CD14-positive monocyte (primary cell): ENCODE results near the gene MORC2. TPM values are rescaled to one million over a fixed set of nuclear protein-coding genes. Genes with fewer than 3 reads are reported as not detected.

ENCODE experiments used
- DNase-seq, 3 donors: peaks; one replicate each; pipeline ENCODE4 v3.0.0-alpha.2; 2011 to 2022
- H2AFZ ChIP-seq: 2 replicates; pipeline ENCODE4 v1.6.0; 2012; ENCODE audit warnings: mild to moderate bottlenecking, low read depth, low read length, inconsistent platforms; ENCODE audit not compliant: insufficient read depth, poor library complexity, severe bottlenecking
- H3K27ac ChIP-seq, 2 donors: 1 replicate in 1 of 2; 2 replicates in 1 of 2; pipeline ENCODE4 v1.5.1; 2012 to 2013; ENCODE audit warnings: low read length in 2 of 2, control low read depth in 1 of 2, inconsistent platforms in 1 of 2, low read depth in 1 of 2, mild to moderate bottlenecking in 1 of 2
- H3K27me3 ChIP-seq, 2 donors: one replicate each; pipeline versions ENCODE4 v1.6.0 to v1.6.1; 2011 to 2013; ENCODE audit warnings: low read length in 2 of 2; ENCODE audit not compliant: control insufficient read depth in 2 of 2, insufficient read depth in 2 of 2
- H3K36me3 ChIP-seq, 2 donors: replicated peaks in 1 of 2; 1 replicate in 1 of 2; 2 replicates in 1 of 2; pipeline versions ENCODE4 v1.5.1 to v1.6.1; 2012 to 2013; ENCODE audit warnings: low read length in 2 of 2, control low read depth in 1 of 2, inconsistent platforms in 1 of 2, mild to moderate bottlenecking in 1 of 2; ENCODE audit not compliant: insufficient read depth in 2 of 2, control insufficient read depth in 1 of 2
- H3K4me1 ChIP-seq, 2 donors: 1 replicate in 1 of 2; 2 replicates in 1 of 2; pipeline versions ENCODE4 v1.5.1 to v1.6.1; 2012 to 2013; ENCODE audit warnings: low read length in 2 of 2, control low read depth in 1 of 2, inconsistent platforms in 1 of 2, mild to moderate bottlenecking in 1 of 2, moderate library complexity in 1 of 2; ENCODE audit not compliant: insufficient read depth in 2 of 2, control insufficient read depth in 1 of 2
- H3K4me2 ChIP-seq: replicated peaks from 2 replicates; pipeline ENCODE3; 2012; ENCODE audit warnings: low read length, moderate library complexity, mild to moderate bottlenecking; ENCODE audit not compliant: poor library complexity, severe bottlenecking; ENCODE audit errors: extremely low read depth
- H3K4me3 ChIP-seq, 3 experiments: fragments of 200-600 bp in 1 of 3; sonication (generic) in 1 of 3; replicated peaks in 1 of 3; 1 replicate in 2 of 3; 2 replicates in 1 of 3; pipeline ENCODE4 v1.5.1; 2011 to 2013; ENCODE audit warnings: low read length in 3 of 3, mild to moderate bottlenecking in 3 of 3, control low read depth in 2 of 3, low read depth in 2 of 3, inconsistent platforms in 1 of 3, moderate library complexity in 1 of 3
- H3K79me2 ChIP-seq: 2 replicates; pipeline ENCODE4 v1.6.0; 2012; ENCODE audit warnings: mild to moderate bottlenecking, control low read depth, inconsistent platforms, low read length, moderate library complexity; ENCODE audit not compliant: insufficient read depth
- H3K9ac ChIP-seq: 2 replicates; pipeline ENCODE4 v1.6.0; 2017; ENCODE audit warnings: low read length, mild to moderate bottlenecking; ENCODE audit not compliant: insufficient read depth, poor library complexity, severe bottlenecking
- H3K9me3 ChIP-seq, 2 donors: replicated peaks in 1 of 2; 1 replicate in 1 of 2; 2 replicates in 1 of 2; pipeline versions ENCODE4 v1.5.1 to v1.6.1; 2012 to 2013; ENCODE audit warnings: low read length in 2 of 2, control low read depth in 1 of 2; ENCODE audit not compliant: control insufficient read depth in 1 of 2, insufficient read depth in 1 of 2
- H4K20me1 ChIP-seq: 2 replicates; pipeline ENCODE4 v1.6.0; 2012; ENCODE audit warnings: mild to moderate bottlenecking, low read length, control low read depth, moderate library complexity; ENCODE audit not compliant: insufficient read depth
- H3K27ac Mint-ChIP-seq, 7 donors: one replicate each; pipeline ENCODE4 v1.8.0; 2020; ENCODE audit warnings: mild to moderate bottlenecking in 7 of 7, mixed read lengths in 7 of 7, moderate library complexity in 6 of 7, inconsistent platforms in 2 of 7
- H3K27me3 Mint-ChIP-seq, 3 donors: one replicate each; pipeline ENCODE4 v1.8.0; 2021 to 2022; ENCODE audit warnings: low read depth in 3 of 3, mild to moderate bottlenecking in 3 of 3, mixed read lengths in 3 of 3, moderate library complexity in 3 of 3, inconsistent platforms in 1 of 3
- H3K36me3 Mint-ChIP-seq, 2 donors: one replicate each; pipeline ENCODE4 v1.8.0; 2020; ENCODE audit warnings: mixed read lengths in 2 of 2, inconsistent platforms in 1 of 2, mild to moderate bottlenecking in 1 of 2
- H3K4me1 Mint-ChIP-seq: one replicate; pipeline ENCODE4 v1.8.0; 2020; ENCODE audit warnings: mild to moderate bottlenecking, mixed read lengths
- H3K4me3 Mint-ChIP-seq, 2 donors: one replicate each; pipeline ENCODE4 v1.8.0; 2020; ENCODE audit warnings: mild to moderate bottlenecking in 2 of 2, mixed read lengths in 2 of 2, moderate library complexity in 1 of 2
- H3K9me3 Mint-ChIP-seq, 7 donors: one replicate each; pipeline ENCODE4 v1.8.0; 2020 to 2022; ENCODE audit warnings: mixed read lengths in 7 of 7, mild to moderate bottlenecking in 6 of 7, moderate library complexity in 6 of 7, inconsistent platforms in 2 of 7
- CTCF ChIP-seq: fragments of 200-600 bp; IDR thresholded peaks from one replicate; pipeline ENCODE4 v1.8.0; 2022; ENCODE audit warnings: antibody characterized with exemption, mild to moderate bottlenecking
- WGBS: methylation state at CpG from one replicate; pipeline ENCODE4 v1.1.5; 2013; ENCODE audit warnings: missing lambda C conversion rate; ENCODE audit not compliant: insufficient coverage; 5-methylcytosine and 5-hydroxymethylcytosine counted together
- intact Hi-C, 2 donors: fragments of 100-400 bp; cut with micrococcal nuclease; formaldehyde crosslinking; loops; one replicate each; pipeline versions ENCODE4 v1.15.0 to v1.15.1; 2023
- polyA plus RNA-seq, 3 donors: library from polyadenylated mRNA; depleted of rRNA in 1 of 3; unstranded in 2 of 3; stranded (reverse) in 1 of 3; fragments of 300-500 nt in 2 of 3; fragments of >200 nt in 1 of 3; fragmentation: Illumina TruSeq in 2 of 3; gene quantifications; 1 replicate in 2 of 3; 2 replicates in 1 of 3; pipeline ENCODE4 v1.2.3, GENCODE V29; 2012 to 2021

Gene MORC2
- polyA plus RNA-seq, 3 donors = 2.1 to 6.0 (median 2.4) TPM

- Histone ChIP-seq H4K20me1 (no peaks in the 10 kb centered on the region), H3K27me3 (no peaks in the 10 kb centered on the region), H3K9me3 (no peaks in the 10 kb centered on the region), H3K27ac (no peak overlapping the region), H3K4me3 (no peak overlapping the region), H2AFZ (no peak overlapping the region), H3K4me1 (no peaks in the 10 kb centered on the region), H3K36me3 (peaks cover 17 to 67% of the 10 kb centered on the region in 2 donors), H3K79me2 (no peaks in the 10 kb centered on the region), H3K4me2 (no peak overlapping the region), H3K9ac (no peak overlapping the region)
- intact Hi-C loops = no loop called here
- WGBS = 100% methylated on average over 1 of the region's 4 CpGs
- Mint-ChIP-seq H3K36me3 (peaks cover 34 to 50% of the 10 kb centered on the region in 2 donors), H3K4me1 (no peaks in the 10 kb centered on the region), H3K27me3 (no peaks in the 10 kb centered on the region), H3K9me3 (no peaks in the 10 kb centered on the region), H3K27ac (no peak overlapping the region), H3K4me3 (no peak overlapping the region)
- no peak for DNase-seq
- no peak for TF ChIP-seq CTCF
Observed at GRCh38 chr22:30955153-30955552, 13.4 kb downstream of the MORC2 start.

GRCh38 chr22:30953206-30953605 is 15.4 kb downstream of the MORC2 start:
- H3K36me3 ChIP-seq = peaks cover 33 to 85% of the 10 kb centered on the region in 2 donors

More at GRCh38 chr22:30953206-30953605, 15.4 kb downstream of the MORC2 start:
- Mint-ChIP-seq H3K27ac (no peak overlapping the region), H3K27me3 (no peaks in the 10 kb centered on the region), H3K4me1 (peaks cover 2% of the 10 kb centered on the region), H3K4me3 (no peak overlapping the region), H3K9me3 (no peaks in the 10 kb centered on the region), H3K36me3 (peaks cover 48 to 65% of the 10 kb centered on the region in 2 donors)
- no CpG with 5 or more reads among the region's 2 CpGs for WGBS
- Histone ChIP-seq H3K9ac (no peak overlapping the region), H3K27ac (no peak overlapping the region), H4K20me1 (no peaks in the 10 kb centered on the region), H2AFZ (no peak overlapping the region), H3K4me1 (no peaks in the 10 kb centered on the region), H3K9me3 (no peaks in the 10 kb centered on the region), H3K4me3 (no peak overlapping the region), H3K4me2 (no peak overlapping the region), H3K27me3 (no peaks in the 10 kb centered on the region), H3K79me2 (no peaks in the 10 kb centered on the region)
- no peak for TF ChIP-seq CTCF
- intact Hi-C loops = no loop called here
- DNase-seq = no peak
